Smooth muscle cell (in vitro differentiated cells): ENCODE results near the gene KLHL10. TPM values are rescaled to one million over a fixed set of nuclear protein-coding genes. Genes with fewer than 3 reads are reported as not detected.

Experiments used
- DNase-seq: peaks from one replicate; lab custom pipeline; 2025; ENCODE audit not compliant: unreplicated experiment; lab: John Stamatoyannopoulos, UW
- H2AFZ ChIP-seq: fragments of 200-600 bp; sonication (generic); 2 replicates; pipeline ENCODE4 v1.6.0; 2016; ENCODE audit warnings: antibody characterized with exemption, low read depth, mild to moderate bottlenecking
- H3F3A ChIP-seq: fragments of 200-600 bp; sonication (generic); 2 replicates; pipeline ENCODE4 v1.6.0; 2017; ENCODE audit warnings: antibody characterized with exemption, low read depth
- H3K27ac ChIP-seq: fragments of 200-600 bp; sonication (generic); 2 replicates; pipeline ENCODE4 v1.5.1; 2016; ENCODE audit warnings: low read depth, mild to moderate bottlenecking
- H3K27me3 ChIP-seq: fragments of 200-600 bp; sonication (generic); 2 replicates; pipeline ENCODE4 v1.6.1; 2016; ENCODE audit warnings: low read depth, mild to moderate bottlenecking
- H3K36me3 ChIP-seq: fragments of 200-600 bp; sonication (generic); 2 replicates; pipeline ENCODE4 v1.5.1; 2016; ENCODE audit warnings: low read depth
- H3K4me1 ChIP-seq: fragments of 200-600 bp; sonication (generic); 2 replicates; pipeline ENCODE4 v1.5.1; 2016; ENCODE audit warnings: low read depth
- H3K4me2 ChIP-seq: fragments of 200-600 bp; sonication (generic); 2 replicates; pipeline ENCODE4 v1.6.0; 2016; ENCODE audit warnings: mild to moderate bottlenecking
- H3K4me3 ChIP-seq: fragments of 200-600 bp; sonication (generic); 2 replicates; pipeline ENCODE4 v1.5.1; 2016; ENCODE audit warnings: mild to moderate bottlenecking
- H3K79me2 ChIP-seq: fragments of 200-600 bp; sonication (generic); 2 replicates; pipeline ENCODE4 v1.6.0; 2016; ENCODE audit warnings: low read depth, mild to moderate bottlenecking
- H3K9ac ChIP-seq: fragments of 200-600 bp; sonication (generic); 2 replicates; pipeline ENCODE4 v1.6.0; 2016; ENCODE audit warnings: low read depth
- H3K9me3 ChIP-seq: fragments of 200-600 bp; sonication (generic); replicated peaks from 2 replicates; pipeline ENCODE4 v1.5.1; 2016; ENCODE audit warnings: low read depth
- H4K20me1 ChIP-seq: fragments of 200-600 bp; sonication (generic); 2 replicates; pipeline ENCODE4 v1.6.0; 2016; ENCODE audit warnings: low read depth
- WGBS: methylation state at CpG from one replicate; pipeline ENCODE4 v1.1.7; 2016; ENCODE audit warnings: low lambda C conversion rate; 5-methylcytosine and 5-hydroxymethylcytosine counted together
- polyA plus RNA-seq: library from polyadenylated mRNA; unstranded; fragments of >200 nt; fragmentation: Nextera tagmentation; extraction: Ambion mirVana; gene quantifications from 2 replicates; pipeline ENCODE4 v1.2.1, GENCODE V29; 2016
- total RNA-seq: library from RNA; depleted of rRNA; stranded (reverse); fragments of >200 nt; gene quantifications from 2 replicates; pipeline ENCODE4 v1.2.3, GENCODE V29; 2014
- TF ChIP-seq, protein P1 (sequence below): fragments of 200-600 bp; sonication (generic); IDR thresholded peaks from 2 replicates; pipeline ENCODE4 v1.5.1; 2017; ENCODE audit warnings: borderline replicate concordance, mild to moderate bottlenecking, antibody characterized with exemption; ENCODE audit not compliant: insufficient read depth, poor library complexity, severe bottlenecking

Gene KLHL10
- total and polyA plus RNA-seq, 2 experiments from 2014 or later = not detected

GRCh38 chr17:41822216-41823140 is 15.1 kb upstream of the KLHL10 start:
- Histone ChIP-seq H3F3A (peaks cover 6% of the 10 kb centered on the region), H3K4me1 (no peaks in the 10 kb centered on the region), H2AFZ (no peak overlapping the region), H3K4me3 (no peak overlapping the region), H3K9ac (no peak overlapping the region), H3K9me3 (no peaks in the 10 kb centered on the region), H3K27ac (no peak overlapping the region), H3K27me3 (no peaks in the 10 kb centered on the region), H3K4me2 (no peak overlapping the region), H3K36me3 (no peaks in the 10 kb centered on the region), H3K79me2 (no peaks in the 10 kb centered on the region), H4K20me1 (peaks cover 64% of the 10 kb centered on the region)
- no peak for DNase-seq
- TF ChIP-seq, protein P1, sequence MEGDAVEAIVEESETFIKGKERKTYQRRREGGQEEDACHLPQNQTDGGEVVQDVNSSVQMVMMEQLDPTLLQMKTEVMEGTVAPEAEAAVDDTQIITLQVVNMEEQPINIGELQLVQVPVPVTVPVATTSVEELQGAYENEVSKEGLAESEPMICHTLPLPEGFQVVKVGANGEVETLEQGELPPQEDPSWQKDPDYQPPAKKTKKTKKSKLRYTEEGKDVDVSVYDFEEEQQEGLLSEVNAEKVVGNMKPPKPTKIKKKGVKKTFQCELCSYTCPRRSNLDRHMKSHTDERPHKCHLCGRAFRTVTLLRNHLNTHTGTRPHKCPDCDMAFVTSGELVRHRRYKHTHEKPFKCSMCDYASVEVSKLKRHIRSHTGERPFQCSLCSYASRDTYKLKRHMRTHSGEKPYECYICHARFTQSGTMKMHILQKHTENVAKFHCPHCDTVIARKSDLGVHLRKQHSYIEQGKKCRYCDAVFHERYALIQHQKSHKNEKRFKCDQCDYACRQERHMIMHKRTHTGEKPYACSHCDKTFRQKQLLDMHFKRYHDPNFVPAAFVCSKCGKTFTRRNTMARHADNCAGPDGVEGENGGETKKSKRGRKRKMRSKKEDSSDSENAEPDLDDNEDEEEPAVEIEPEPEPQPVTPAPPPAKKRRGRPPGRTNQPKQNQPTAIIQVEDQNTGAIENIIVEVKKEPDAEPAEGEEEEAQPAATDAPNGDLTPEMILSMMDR = no peak
- 97% methylated on average over 12 of the region's 12 CpGs for WGBS

- 94% methylated on average over 1 of the region's 1 CpG for WGBS
- Histone ChIP-seq H3K27ac (no peak overlapping the region), H3K4me1 (no peaks in the 10 kb centered on the region)
These were observed 14.5 kb upstream of the KLHL10 start for GRCh38 chr17:41823141-41823524.

GRCh38 chr17:41823580-41823979 is 14.0 kb upstream of the KLHL10 start:
- Histone ChIP-seq H3K27me3 (no peaks in the 10 kb centered on the region), H2AFZ (no peak overlapping the region), H3K9ac (no peak overlapping the region), H3K4me3 (no peak overlapping the region), H3K79me2 (no peaks in the 10 kb centered on the region), H3K4me2 (no peak overlapping the region), H3K9me3 (no peaks in the 10 kb centered on the region), H4K20me1 (peaks cover 53% of the 10 kb centered on the region), H3K27ac (no peak overlapping the region), H3K36me3 (no peaks in the 10 kb centered on the region), H3K4me1 (no peaks in the 10 kb centered on the region), H3F3A (peaks cover 6% of the 10 kb centered on the region)
- DNase-seq = no peak
- WGBS = 93% methylated on average over 7 of the region's 7 CpGs
- TF ChIP-seq, protein P1 = no peak

More at GRCh38 chr17:41823141-41823524, 14.5 kb upstream of the KLHL10 start:
- Histone ChIP-seq H3K9ac (no peak overlapping the region), H4K20me1 (peaks cover 57% of the 10 kb centered on the region), H3K36me3 (no peaks in the 10 kb centered on the region), H2AFZ (no peak overlapping the region), H3K9me3 (no peaks in the 10 kb centered on the region), H3K4me2 (no peak overlapping the region), H3F3A (peaks cover 6% of the 10 kb centered on the region), H3K27me3 (no peaks in the 10 kb centered on the region), H3K79me2 (no peaks in the 10 kb centered on the region), H3K4me3 (no peak overlapping the region)
- TF ChIP-seq, protein P1 = no peak
- no peak for DNase-seq

GRCh38 chr17:41824086-41824485 is 13.5 kb upstream of the KLHL10 start:
- 54% methylated on average over 7 of the region's 7 CpGs for WGBS
- no peak overlapping the region for H3K27ac ChIP-seq
- no peak overlapping the region for H3K4me3 ChIP-seq
- H2AFZ ChIP-seq = no peak overlapping the region
- H3K27me3 ChIP-seq = no peaks in the 10 kb centered on the region
- no peaks in the 10 kb centered on the region for H3K36me3 ChIP-seq
- peaks cover 48% of the 10 kb centered on the region for H4K20me1 ChIP-seq
- no peak overlapping the region for H3K9ac ChIP-seq
- no peaks in the 10 kb centered on the region for H3K9me3 ChIP-seq
- H3K4me2 ChIP-seq = no peak overlapping the region
- H3K4me1 ChIP-seq = no peaks in the 10 kb centered on the region
- no peaks in the 10 kb centered on the region for H3K79me2 ChIP-seq
- H3F3A ChIP-seq = peaks cover 6% of the 10 kb centered on the region
- TF ChIP-seq, protein P1 = no peak
- no peak for DNase-seq
